Measurements from ENCODE around the gene MBNL2.

MBNL2 gene

GRCh38 chr13:97282705-97283104, 60.6 kb downstream of the MBNL2 start:
- no peak for DNase-seq (ENCODE audit: low spot score)
- Histone ChIP-seq H3K18ac (ENCODE audit: low read length) (no peak overlapping the region), H3K27me3 (ENCODE audit: control insufficient read depth in 3 of 3, insufficient read depth in 3 of 3, low read depth in 1 of 3, low read length in 3 of 3) (no peaks in the 10 kb centered on the region), H4K91ac (ENCODE audit: low read depth, low read length, poor library complexity) (no peak overlapping the region), H3K23ac (ENCODE audit: low read depth, low read length, poor library complexity) (no peak overlapping the region), H2BK120ac (ENCODE audit: low read depth, low read length) (no peak overlapping the region), H3K79me1 (ENCODE audit: low read depth, low read length) (peaks cover 4% of the 10 kb centered on the region), H3K27ac (replicated peaks; ENCODE audit: low read length) (no peak overlapping the region), H2AFZ (ENCODE audit: low read length) (no peak overlapping the region), H3K9me3 (replicated peaks in 1 of 2; ENCODE audit: control insufficient read depth in 2 of 2, insufficient read depth in 1 of 2, low read depth in 1 of 2, low read length in 2 of 2) (no peaks in the 10 kb centered on the region), H3K14ac (ENCODE audit: low read length) (no peak overlapping the region), H3K9ac (ENCODE audit: low read depth, low read length, poor library complexity) (no peak overlapping the region), H2AK5ac (ENCODE audit: low read depth, low read length) (no peak overlapping the region), H2BK15ac (ENCODE audit: low read length) (no peak overlapping the region), H3K4me3 (ENCODE audit: low read length in 2 of 2) (no peak overlapping the region), H3K4me1 (ENCODE audit: control insufficient read depth in 2 of 2, insufficient read depth in 1 of 2, low read depth in 1 of 2, low read length in 2 of 2) (peaks cover 0 to 2% of the 10 kb centered on the region in 2 donors), H3K36me3 (replicated peaks in 1 of 2; ENCODE audit: control insufficient read depth in 2 of 2, insufficient read depth in 2 of 2, low read length in 2 of 2) (no peaks in the 10 kb centered on the region), H2BK5ac (ENCODE audit: low read length) (no peak overlapping the region), H3K4me2 (ENCODE audit: insufficient read depth, low read length, poor library complexity, severe bottlenecking) (no peak overlapping the region), H2BK12ac (ENCODE audit: low read length) (no peak overlapping the region), H4K8ac (ENCODE audit: low read depth, low read length) (no peak overlapping the region), H3K4ac (ENCODE audit: low read length) (no peak overlapping the region)
- no CpG with 5 or more reads among the region's 4 CpGs for WGBS, 2 donors (ENCODE audit: extremely low coverage in 2 of 2, insufficient read length in 2 of 2, insufficient replicate concordance in 1 of 2)

- H3K4me2 ChIP-seq (ENCODE audit: insufficient read depth, low read length, poor library complexity, severe bottlenecking): no peak overlapping the region
- no peak overlapping the region for H3K9ac ChIP-seq (ENCODE audit: low read depth, low read length, poor library complexity)
- H3K14ac ChIP-seq (ENCODE audit: low read length): no peak overlapping the region
- H3K79me1 ChIP-seq (ENCODE audit: low read depth, low read length): peaks cover 4% of the 10 kb centered on the region
- no peak overlapping the region for H2BK5ac ChIP-seq (ENCODE audit: low read length)
- H4K8ac ChIP-seq (ENCODE audit: low read depth, low read length): no peak overlapping the region
- H3K27me3 ChIP-seq (ENCODE audit: control insufficient read depth in 3 of 3, insufficient read depth in 3 of 3, low read depth in 1 of 3, low read length in 3 of 3): no peaks in the 10 kb centered on the region
- no peak overlapping the region for H2BK12ac ChIP-seq (ENCODE audit: low read length)
- H3K4me1 ChIP-seq (ENCODE audit: control insufficient read depth in 2 of 2, insufficient read depth in 1 of 2, low read depth in 1 of 2, low read length in 2 of 2): peaks cover 0 to 2% of the 10 kb centered on the region in 2 donors
- H2AFZ ChIP-seq (ENCODE audit: low read length): no peak overlapping the region
- H2BK120ac ChIP-seq (ENCODE audit: low read depth, low read length): no peak overlapping the region
- DNase-seq (ENCODE audit: low spot score): no peak
- H3K27ac ChIP-seq (replicated peaks; ENCODE audit: low read length): no peak overlapping the region
- no peak overlapping the region for H2AK5ac ChIP-seq (ENCODE audit: low read depth, low read length)
- H3K9me3 ChIP-seq (replicated peaks in 1 of 2; ENCODE audit: control insufficient read depth in 2 of 2, insufficient read depth in 1 of 2, low read depth in 1 of 2, low read length in 2 of 2): no peaks in the 10 kb centered on the region
- H3K4me3 ChIP-seq (ENCODE audit: low read length in 2 of 2): no peak overlapping the region
- no peak overlapping the region for H4K91ac ChIP-seq (ENCODE audit: low read depth, low read length, poor library complexity)
- no peak overlapping the region for H2BK15ac ChIP-seq (ENCODE audit: low read length)
- H3K36me3 ChIP-seq (replicated peaks in 1 of 2; ENCODE audit: control insufficient read depth in 2 of 2, insufficient read depth in 2 of 2, low read length in 2 of 2): no peaks in the 10 kb centered on the region
- no CpG with 5 or more reads among the region's 2 CpGs for WGBS, 2 donors (ENCODE audit: extremely low coverage in 2 of 2, insufficient read length in 2 of 2, insufficient replicate concordance in 1 of 2)
- H3K18ac ChIP-seq (ENCODE audit: low read length): no peak overlapping the region
- H3K23ac ChIP-seq (ENCODE audit: low read depth, low read length, poor library complexity): no peak overlapping the region
- H3K4ac ChIP-seq (ENCODE audit: low read length): no peak overlapping the region
Measured at GRCh38 chr13:97283888-97284287, 61.8 kb downstream of the MBNL2 start.

DNA sequence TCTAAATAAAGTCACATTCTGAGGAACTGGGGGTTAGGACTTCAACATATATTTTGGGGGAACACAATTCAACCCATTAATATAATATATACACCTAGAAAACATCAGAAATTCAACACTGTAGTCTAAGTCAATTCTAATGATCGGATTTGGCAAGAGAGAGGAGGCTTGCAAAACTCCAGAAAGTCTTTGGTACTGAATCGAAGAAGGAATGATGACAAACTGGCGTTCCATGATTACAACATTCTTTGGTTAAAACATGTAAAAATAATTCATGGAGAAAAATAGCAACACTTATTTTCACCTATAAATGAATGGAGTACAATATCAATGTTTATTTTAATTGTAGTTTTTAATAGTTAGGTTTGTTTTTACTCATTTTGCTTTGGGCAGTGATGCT, 62.4 kb downstream of the MBNL2 start:
- Histone ChIP-seq H4K91ac (ENCODE audit: low read depth, low read length, poor library complexity) (no peak overlapping the region), H3K36me3 (replicated peaks in 1 of 2; ENCODE audit: control insufficient read depth in 2 of 2, insufficient read depth in 2 of 2, low read length in 2 of 2) (no peaks in the 10 kb centered on the region), H2BK120ac (ENCODE audit: low read depth, low read length) (no peak overlapping the region), H3K4me1 (ENCODE audit: control insufficient read depth in 2 of 2, insufficient read depth in 1 of 2, low read depth in 1 of 2, low read length in 2 of 2) (peaks cover 0 to 2% of the 10 kb centered on the region in 2 donors), H2BK5ac (ENCODE audit: low read length) (no peak overlapping the region), H3K4me2 (ENCODE audit: insufficient read depth, low read length, poor library complexity, severe bottlenecking) (no peak overlapping the region), H3K14ac (ENCODE audit: low read length) (no peak overlapping the region), H4K8ac (ENCODE audit: low read depth, low read length) (no peak overlapping the region), H2AK5ac (ENCODE audit: low read depth, low read length) (no peak overlapping the region), H2AFZ (ENCODE audit: low read length) (no peak overlapping the region), H3K27me3 (ENCODE audit: control insufficient read depth in 3 of 3, insufficient read depth in 3 of 3, low read depth in 1 of 3, low read length in 3 of 3) (no peaks in the 10 kb centered on the region), H3K9me3 (replicated peaks in 1 of 2; ENCODE audit: control insufficient read depth in 2 of 2, insufficient read depth in 1 of 2, low read depth in 1 of 2, low read length in 2 of 2) (no peaks in the 10 kb centered on the region), H3K4me3 (ENCODE audit: low read length in 2 of 2) (no peak overlapping the region), H3K4ac (ENCODE audit: low read length) (no peak overlapping the region), H3K18ac (ENCODE audit: low read length) (no peak overlapping the region), H2BK12ac (ENCODE audit: low read length) (no peak overlapping the region), H2BK15ac (ENCODE audit: low read length) (no peak overlapping the region), H3K79me1 (ENCODE audit: low read depth, low read length) (peaks cover 4% of the 10 kb centered on the region), H3K23ac (ENCODE audit: low read depth, low read length, poor library complexity) (no peak overlapping the region), H3K27ac (replicated peaks; ENCODE audit: low read length) (no peak overlapping the region), H3K9ac (ENCODE audit: low read depth, low read length, poor library complexity) (no peak overlapping the region)
- WGBS, 2 donors (ENCODE audit: extremely low coverage in 2 of 2, insufficient read length in 2 of 2, insufficient replicate concordance in 1 of 2): no CpG with 5 or more reads among the region's 3 CpGs
- no peak for DNase-seq (ENCODE audit: low spot score)

GRCh38 chr13:97285221-97285955, 63.3 kb downstream of the MBNL2 start:
- peaks cover 4% of the 10 kb centered on the region for H3K79me1 ChIP-seq (ENCODE audit: low read depth, low read length)
- no peak overlapping the region for H2BK120ac ChIP-seq (ENCODE audit: low read depth, low read length)
- no peak overlapping the region for H3K9ac ChIP-seq (ENCODE audit: low read depth, low read length, poor library complexity)
- H3K4me3 ChIP-seq (ENCODE audit: low read length in 2 of 2): no peak overlapping the region
- no peak overlapping the region for H2BK12ac ChIP-seq (ENCODE audit: low read length)
- H3K27ac ChIP-seq (replicated peaks; ENCODE audit: low read length): no peak overlapping the region
- H4K8ac ChIP-seq (ENCODE audit: low read depth, low read length): no peak overlapping the region
- H3K4ac ChIP-seq (ENCODE audit: low read length): no peak overlapping the region
- no peak overlapping the region for H3K14ac ChIP-seq (ENCODE audit: low read length)
- no CpG with 5 or more reads among the region's 6 CpGs for WGBS, 2 donors (ENCODE audit: extremely low coverage in 2 of 2, insufficient read length in 2 of 2, insufficient replicate concordance in 1 of 2)
- H3K4me2 ChIP-seq (ENCODE audit: insufficient read depth, low read length, poor library complexity, severe bottlenecking): no peak overlapping the region
- no peak overlapping the region for H2AFZ ChIP-seq (ENCODE audit: low read length)
- H3K4me1 ChIP-seq (ENCODE audit: control insufficient read depth in 2 of 2, insufficient read depth in 1 of 2, low read depth in 1 of 2, low read length in 2 of 2): peaks cover 0 to 2% of the 10 kb centered on the region in 2 donors
- H4K91ac ChIP-seq (ENCODE audit: low read depth, low read length, poor library complexity): no peak overlapping the region
- DNase-seq (ENCODE audit: low spot score): no peak
- H3K36me3 ChIP-seq (replicated peaks in 1 of 2; ENCODE audit: control insufficient read depth in 2 of 2, insufficient read depth in 2 of 2, low read length in 2 of 2): no peaks in the 10 kb centered on the region
- H2BK15ac ChIP-seq (ENCODE audit: low read length): no peak overlapping the region
- H2AK5ac ChIP-seq (ENCODE audit: low read depth, low read length): no peak overlapping the region
- H3K23ac ChIP-seq (ENCODE audit: low read depth, low read length, poor library complexity): no peak overlapping the region
- H3K9me3 ChIP-seq (replicated peaks in 1 of 2; ENCODE audit: control insufficient read depth in 2 of 2, insufficient read depth in 1 of 2, low read depth in 1 of 2, low read length in 2 of 2): no peaks in the 10 kb centered on the region
- H2BK5ac ChIP-seq (ENCODE audit: low read length): no peak overlapping the region
- no peak overlapping the region for H3K18ac ChIP-seq (ENCODE audit: low read length)
- H3K27me3 ChIP-seq (ENCODE audit: control insufficient read depth in 3 of 3, insufficient read depth in 3 of 3, low read depth in 1 of 3, low read length in 3 of 3): no peaks in the 10 kb centered on the region

All from neuronal stem cell (in vitro differentiated cells).